Endothelial cell (in vitro differentiated cells): Measurements from ENCODE around the gene CTRL. TPM values are rescaled to one million over a fixed set of nuclear protein-coding genes. Genes with fewer than 3 reads are reported as not detected.

ENCODE experiments used
- DNase-seq: peaks from one replicate; pipeline ENCODE4 v3.0.0; 2021; ENCODE audit warnings: low spot score
- H3K27ac Mint-ChIP-seq: one replicate; pipeline ENCODE4 v1.8.0; 2021; ENCODE audit warnings: mixed read lengths, inconsistent platforms; ENCODE audit not compliant: unreplicated experiment
- H3K27me3 Mint-ChIP-seq: one replicate; pipeline ENCODE4 v1.8.0; 2021; ENCODE audit warnings: mild to moderate bottlenecking, moderate library complexity, mixed read lengths, inconsistent platforms; ENCODE audit not compliant: unreplicated experiment
- H3K36me3 Mint-ChIP-seq: one replicate; pipeline ENCODE4 v1.8.0; 2021; ENCODE audit warnings: mild to moderate bottlenecking, low read depth, mixed read lengths, inconsistent platforms; ENCODE audit not compliant: unreplicated experiment
- H3K4me1 Mint-ChIP-seq: one replicate; pipeline ENCODE4 v1.8.0; 2021; ENCODE audit warnings: mild to moderate bottlenecking, mixed read lengths, inconsistent platforms; ENCODE audit not compliant: unreplicated experiment
- H3K4me3 Mint-ChIP-seq: one replicate; pipeline ENCODE4 v1.8.0; 2021; ENCODE audit warnings: mild to moderate bottlenecking, mixed read lengths, inconsistent platforms; ENCODE audit not compliant: unreplicated experiment
- H3K9me3 Mint-ChIP-seq: one replicate; pipeline ENCODE4 v1.8.0; 2021; ENCODE audit warnings: mixed read lengths, inconsistent platforms; ENCODE audit not compliant: unreplicated experiment
- total RNA-seq: library from RNA; stranded (reverse); fragmentation: NEBNext Ultra II Directional; extraction: Animal tissue kit (Norgen Biotek cat#: 25700); gene quantifications from one replicate; pipeline ENCODE4 v1.2.1, GENCODE V29; 2021; ENCODE audit not compliant: unreplicated experiment
- TF ChIP-seq, protein P1 (sequence below): fragments of 200-600 bp; sonication (generic); IDR thresholded peaks from one replicate; pipeline ENCODE4 v1.5.0; 2021; ENCODE audit warnings: antibody characterized with exemption; ENCODE audit not compliant: unreplicated experiment

The CTRL gene
- total RNA-seq, 1 donor from 2014 or later = 0.56 TPM

DNA sequence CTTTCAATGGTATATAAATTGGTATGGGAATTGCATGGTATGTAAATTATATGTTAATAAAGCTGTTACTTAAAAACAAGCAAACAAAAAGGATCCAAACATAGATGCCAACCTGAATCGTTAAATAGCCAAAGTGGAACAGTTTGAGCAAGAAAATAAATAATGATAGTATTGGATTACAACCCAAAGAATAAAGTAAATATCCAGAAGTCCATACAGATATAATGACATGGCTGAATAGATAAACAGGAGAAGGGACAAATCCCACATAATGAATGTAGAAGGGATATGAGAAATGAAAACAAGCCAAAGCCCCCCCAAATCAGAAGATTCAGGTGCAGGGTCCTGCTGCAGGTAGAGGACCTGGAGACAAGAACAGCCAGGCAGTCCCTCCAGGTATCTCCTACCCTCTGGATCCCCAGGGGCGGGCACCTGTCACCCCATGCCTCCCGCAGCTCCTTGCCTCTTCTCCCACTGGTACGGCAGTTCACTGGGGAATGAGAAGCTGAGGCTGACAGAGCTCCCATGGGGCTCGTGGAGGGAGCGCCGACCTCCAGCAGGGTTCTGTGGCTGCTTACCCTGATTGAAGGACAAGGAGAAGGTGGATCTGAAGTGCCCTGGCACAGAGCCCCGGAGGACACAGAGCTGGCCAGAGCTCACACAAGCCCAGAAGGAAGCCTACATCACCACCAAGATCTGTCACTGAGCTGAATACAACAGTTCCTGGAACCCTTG, 22.1 kb upstream of the CTRL start:
- H3K9me3 Mint-ChIP-seq = no peaks in the 10 kb centered on the region
- DNase-seq = no peak
- H3K36me3 Mint-ChIP-seq = peaks cover 23% of the 10 kb centered on the region
- H3K4me1 Mint-ChIP-seq = no peaks in the 10 kb centered on the region
- no peak overlapping the region for H3K27ac Mint-ChIP-seq
- peaks cover 7% of the 10 kb centered on the region for H3K27me3 Mint-ChIP-seq
- TF ChIP-seq, protein P1, sequence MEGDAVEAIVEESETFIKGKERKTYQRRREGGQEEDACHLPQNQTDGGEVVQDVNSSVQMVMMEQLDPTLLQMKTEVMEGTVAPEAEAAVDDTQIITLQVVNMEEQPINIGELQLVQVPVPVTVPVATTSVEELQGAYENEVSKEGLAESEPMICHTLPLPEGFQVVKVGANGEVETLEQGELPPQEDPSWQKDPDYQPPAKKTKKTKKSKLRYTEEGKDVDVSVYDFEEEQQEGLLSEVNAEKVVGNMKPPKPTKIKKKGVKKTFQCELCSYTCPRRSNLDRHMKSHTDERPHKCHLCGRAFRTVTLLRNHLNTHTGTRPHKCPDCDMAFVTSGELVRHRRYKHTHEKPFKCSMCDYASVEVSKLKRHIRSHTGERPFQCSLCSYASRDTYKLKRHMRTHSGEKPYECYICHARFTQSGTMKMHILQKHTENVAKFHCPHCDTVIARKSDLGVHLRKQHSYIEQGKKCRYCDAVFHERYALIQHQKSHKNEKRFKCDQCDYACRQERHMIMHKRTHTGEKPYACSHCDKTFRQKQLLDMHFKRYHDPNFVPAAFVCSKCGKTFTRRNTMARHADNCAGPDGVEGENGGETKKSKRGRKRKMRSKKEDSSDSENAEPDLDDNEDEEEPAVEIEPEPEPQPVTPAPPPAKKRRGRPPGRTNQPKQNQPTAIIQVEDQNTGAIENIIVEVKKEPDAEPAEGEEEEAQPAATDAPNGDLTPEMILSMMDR = no peak
- H3K4me3 Mint-ChIP-seq = no peak overlapping the region

DNA sequence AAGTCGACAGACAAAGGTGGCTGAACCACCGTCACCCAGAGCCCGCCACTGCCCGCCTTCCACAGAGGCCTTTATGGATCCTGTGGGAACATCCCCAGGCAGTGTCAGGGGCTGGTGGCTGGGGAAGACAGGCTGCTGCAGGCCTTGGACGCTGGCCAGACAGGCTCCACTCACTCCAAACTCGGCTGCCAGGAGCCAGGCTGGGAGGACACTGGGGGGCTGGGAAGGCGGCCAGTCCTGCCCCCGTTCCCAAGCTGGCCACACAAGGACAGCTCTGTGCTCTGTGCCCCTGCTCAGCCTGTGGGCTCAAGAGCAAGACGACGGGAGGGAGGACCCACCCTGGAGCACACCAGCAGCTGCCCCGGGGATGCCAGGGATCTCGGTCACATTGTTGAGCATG, 19.8 kb upstream of the CTRL start:
- no peak for DNase-seq
- Mint-ChIP-seq H3K27me3 (peaks cover 4% of the 10 kb centered on the region), H3K27ac (no peak overlapping the region), H3K9me3 (no peaks in the 10 kb centered on the region), H3K36me3 (peaks cover 17% of the 10 kb centered on the region), H3K4me1 (no peaks in the 10 kb centered on the region), H3K4me3 (no peak overlapping the region)
- TF ChIP-seq, protein P1 = no peak

DNA sequence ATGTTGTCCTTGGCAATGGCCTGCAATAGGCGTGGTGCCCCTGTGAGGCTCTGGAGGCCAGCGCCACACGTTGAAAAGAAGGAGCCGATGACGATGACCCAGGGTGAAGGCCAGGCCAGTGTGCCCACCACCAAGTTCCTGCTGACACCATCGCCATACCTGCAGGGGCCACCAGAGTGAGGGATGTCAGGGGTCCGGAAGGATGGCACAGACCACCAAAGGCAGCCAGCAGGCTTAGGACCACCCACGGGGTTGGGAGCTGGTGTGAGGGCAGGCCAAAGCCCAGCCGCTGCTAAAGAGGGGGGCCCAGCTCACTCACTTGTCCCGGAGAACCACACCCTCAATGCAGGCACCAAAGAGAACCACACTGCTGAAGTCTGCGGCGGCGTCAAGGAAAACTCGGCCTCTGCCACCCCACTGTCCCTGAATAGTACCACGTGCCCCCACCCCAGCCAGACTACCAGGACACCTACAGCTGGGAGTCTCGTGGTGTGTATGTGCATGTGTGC, 18.7 kb upstream of the CTRL start:
- Mint-ChIP-seq H3K4me3 (no peak overlapping the region), H3K36me3 (peaks cover 17% of the 10 kb centered on the region), H3K4me1 (no peaks in the 10 kb centered on the region), H3K27me3 (peaks cover 5% of the 10 kb centered on the region), H3K9me3 (no peaks in the 10 kb centered on the region), H3K27ac (no peak overlapping the region)
- TF ChIP-seq, protein P1 = no peak
- no peak for DNase-seq

DNA sequence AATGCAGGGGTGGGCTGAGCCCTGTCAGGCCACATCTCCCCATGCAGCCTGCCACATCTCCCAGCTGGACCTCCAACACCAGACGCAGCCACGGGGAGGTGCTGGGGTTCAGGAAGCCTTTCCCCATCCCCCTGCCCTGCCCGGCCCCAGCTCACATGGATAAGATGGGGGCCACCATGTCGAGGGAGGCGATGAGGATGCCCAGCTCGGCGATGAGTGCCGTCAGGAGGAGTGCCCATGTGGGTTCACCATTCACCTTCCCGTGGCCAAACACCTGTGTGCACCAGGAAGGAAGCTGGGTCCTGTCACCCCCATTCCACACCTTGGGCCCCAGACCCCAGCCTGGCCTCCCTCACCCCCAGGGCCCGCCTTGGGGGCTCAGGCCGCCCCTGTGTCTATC, 18.0 kb upstream of the CTRL start:
- TF ChIP-seq, protein P1 = no peak
- Mint-ChIP-seq H3K9me3 (no peaks in the 10 kb centered on the region), H3K36me3 (peaks cover 17% of the 10 kb centered on the region), H3K27ac (no peak overlapping the region), H3K4me3 (no peak overlapping the region), H3K27me3 (peaks cover 8% of the 10 kb centered on the region), H3K4me1 (no peaks in the 10 kb centered on the region)
- DNase-seq = no peak

DNA sequence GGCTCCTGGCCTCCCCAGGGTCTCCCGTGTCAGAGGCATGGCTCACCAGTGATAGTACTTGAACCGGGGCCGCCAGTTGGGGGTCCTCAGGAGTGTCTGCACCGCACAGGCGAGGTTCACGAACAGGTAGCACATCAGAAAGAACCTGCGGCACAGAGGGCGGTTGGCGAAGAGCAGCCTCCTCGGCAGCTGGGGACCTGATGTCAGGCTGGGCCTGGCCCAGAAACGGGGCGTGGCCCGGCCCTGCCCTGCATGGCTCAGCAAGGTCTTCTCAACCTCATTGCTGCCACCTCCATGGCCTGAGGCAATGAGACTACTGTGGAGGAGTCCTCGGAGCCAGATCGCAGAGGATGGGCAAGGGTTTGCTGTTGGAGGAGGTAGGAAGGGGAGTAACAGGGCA, 16.4 kb upstream of the CTRL start:
- no peak for DNase-seq
- H3K9me3 Mint-ChIP-seq = no peaks in the 10 kb centered on the region
- peaks cover 9% of the 10 kb centered on the region for H3K36me3 Mint-ChIP-seq
- no peak overlapping the region for H3K27ac Mint-ChIP-seq
- H3K4me3 Mint-ChIP-seq = no peak overlapping the region
- peaks cover 8% of the 10 kb centered on the region for H3K27me3 Mint-ChIP-seq
- TF ChIP-seq, protein P1 = no peak
- no peaks in the 10 kb centered on the region for H3K4me1 Mint-ChIP-seq
